Measurements from ENCODE around the gene SLC34A1. TPM values are rescaled to one million over a fixed set of nuclear protein-coding genes. Genes with fewer than 3 reads are reported as not detected.
"Not testable (repeated sequence)": the region's sequence is repeated elsewhere in the genome, so short reads cannot be mapped to it uniquely, and the experiment has no call there.

The SLC34A1 gene
- total RNA-seq, 4 donors from 2014 or later, result not detected

DNA sequence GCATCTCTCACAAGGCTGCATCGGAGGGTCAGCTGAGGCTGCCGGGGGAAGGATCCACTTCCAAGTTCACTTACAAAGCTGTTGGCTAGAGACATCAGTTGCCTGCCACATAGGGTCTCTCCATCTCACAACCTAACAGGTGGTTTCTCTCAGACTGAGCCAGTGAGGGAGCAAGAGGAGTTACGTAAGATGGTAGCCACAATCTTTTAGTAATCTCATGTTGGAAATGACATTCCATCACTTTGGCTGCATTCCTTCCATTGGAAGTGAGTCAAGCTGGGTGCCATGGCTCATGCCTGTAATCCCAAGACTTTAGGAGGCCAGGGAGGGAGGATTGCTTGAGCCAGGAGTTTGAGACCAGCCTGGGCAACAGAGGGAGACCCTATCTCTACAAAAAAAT lies 34.8 kb downstream of the SLC34A1 start:
- H3K27ac ChIP-seq (replicated peaks in 1 of 4), result no peak overlapping the region
- H3K4me1 ChIP-seq, result peaks cover 0 to 11% (median 5%) of the 10 kb centered on the region in 4 donors
- 69% methylated on average over 1 of the region's 3 CpGs for WGBS
- H3K36me3 ChIP-seq, result no peaks in the 10 kb centered on the region
- TF ChIP-seq, protein P1, sequence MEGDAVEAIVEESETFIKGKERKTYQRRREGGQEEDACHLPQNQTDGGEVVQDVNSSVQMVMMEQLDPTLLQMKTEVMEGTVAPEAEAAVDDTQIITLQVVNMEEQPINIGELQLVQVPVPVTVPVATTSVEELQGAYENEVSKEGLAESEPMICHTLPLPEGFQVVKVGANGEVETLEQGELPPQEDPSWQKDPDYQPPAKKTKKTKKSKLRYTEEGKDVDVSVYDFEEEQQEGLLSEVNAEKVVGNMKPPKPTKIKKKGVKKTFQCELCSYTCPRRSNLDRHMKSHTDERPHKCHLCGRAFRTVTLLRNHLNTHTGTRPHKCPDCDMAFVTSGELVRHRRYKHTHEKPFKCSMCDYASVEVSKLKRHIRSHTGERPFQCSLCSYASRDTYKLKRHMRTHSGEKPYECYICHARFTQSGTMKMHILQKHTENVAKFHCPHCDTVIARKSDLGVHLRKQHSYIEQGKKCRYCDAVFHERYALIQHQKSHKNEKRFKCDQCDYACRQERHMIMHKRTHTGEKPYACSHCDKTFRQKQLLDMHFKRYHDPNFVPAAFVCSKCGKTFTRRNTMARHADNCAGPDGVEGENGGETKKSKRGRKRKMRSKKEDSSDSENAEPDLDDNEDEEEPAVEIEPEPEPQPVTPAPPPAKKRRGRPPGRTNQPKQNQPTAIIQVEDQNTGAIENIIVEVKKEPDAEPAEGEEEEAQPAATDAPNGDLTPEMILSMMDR (IDR thresholded peaks at IDR 0.05), result no peak
- TF ChIP-seq POLR2A (IDR thresholded peaks at IDR 0.05; ENCODE audit: low read depth) (no peak), POLR2AphosphoS5 (IDR thresholded peaks at IDR 0.05) (no peak)
- H3K9me3 ChIP-seq, result no peaks in the 10 kb centered on the region
- H3K4me3 ChIP-seq, result no peak overlapping the region
- DNase-seq (ENCODE audit: extremely low spot score), result no peak
- intact Hi-C loops (cut with DNase I), result no loop called here
- H3K27me3 ChIP-seq, result no peaks in the 10 kb centered on the region

DNA sequence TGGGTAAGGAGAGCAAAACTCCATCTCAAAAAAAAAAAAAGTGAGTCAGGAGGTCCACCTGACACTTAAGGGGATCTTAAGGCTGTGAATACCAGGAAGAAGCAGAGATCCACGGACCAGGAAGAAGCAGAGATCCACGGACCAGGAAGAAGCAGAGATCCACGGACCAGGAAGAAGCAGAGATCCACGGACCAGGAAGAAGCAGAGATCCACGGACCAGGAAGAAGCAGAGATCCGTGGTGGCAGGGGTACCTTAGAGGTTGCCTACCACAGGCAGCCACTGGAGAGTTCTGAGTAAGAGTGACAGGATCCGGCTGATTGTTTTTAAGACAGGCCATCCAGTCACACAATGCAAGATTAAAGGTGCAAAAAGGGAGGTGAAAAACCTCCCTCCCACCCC lies 36.2 kb downstream of the SLC34A1 start:
- 88% methylated on average over 7 of the region's 7 CpGs for WGBS
- H3K27ac ChIP-seq (replicated peaks in 1 of 4); H3K9me3 ChIP-seq; H3K27me3 ChIP-seq; H3K4me3 ChIP-seq; H3K36me3 ChIP-seq; intact Hi-C loops (cut with DNase I); DNase-seq (ENCODE audit: extremely low spot score): not testable (repeated sequence)
- peaks cover 2 to 15% (median 9%) of the 10 kb centered on the region in 4 donors for H3K4me1 ChIP-seq

DNA sequence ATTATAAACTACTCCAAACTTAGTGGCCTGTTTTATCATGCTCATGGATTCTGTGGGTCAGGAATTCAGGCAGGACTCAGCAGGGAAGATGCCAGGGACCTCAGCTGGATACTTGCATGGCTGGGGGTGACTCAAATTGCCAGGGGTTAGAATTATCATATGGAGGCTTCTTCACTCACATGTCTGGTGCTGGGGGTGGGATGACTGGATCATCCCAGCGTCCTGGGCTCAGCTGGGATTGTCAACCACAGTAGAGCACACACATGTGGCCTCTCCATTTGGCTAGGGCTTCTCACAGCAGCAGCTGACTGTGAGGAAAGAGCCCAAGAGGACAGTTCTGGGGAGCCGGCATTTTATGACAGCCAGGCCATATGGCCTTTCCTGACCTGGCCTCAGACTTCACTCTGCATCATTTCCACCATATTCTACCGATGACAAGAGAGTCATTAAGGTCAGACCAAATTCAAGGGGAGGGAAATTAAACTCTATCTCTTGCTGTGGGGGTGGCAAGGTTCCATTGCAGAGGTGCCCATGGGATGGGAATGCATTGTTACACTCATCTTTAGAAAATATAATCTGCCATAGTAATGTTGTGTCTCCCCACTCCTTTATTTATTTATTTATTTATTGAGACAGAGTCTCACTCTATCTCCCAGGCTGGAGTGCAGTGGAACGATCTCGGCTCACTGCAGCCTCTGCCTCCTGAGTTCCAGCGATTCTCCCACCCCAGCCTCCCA lies 37.0 kb downstream of the SLC34A1 start:
- no peaks in the 10 kb centered on the region for H3K36me3 ChIP-seq
- intact Hi-C loops (cut with DNase I), result no loop called here
- no peaks in the 10 kb centered on the region for H3K27me3 ChIP-seq
- no peaks in the 10 kb centered on the region for H3K9me3 ChIP-seq
- H3K4me1 ChIP-seq, result peaks cover 5 to 16% (median 11%) of the 10 kb centered on the region in 4 donors
- DNase-seq (ENCODE audit: extremely low spot score), result no peak
- no peak overlapping the region for H3K27ac ChIP-seq (replicated peaks in 1 of 4)
- WGBS, result 78% methylated on average over 6 of the region's 6 CpGs
- H3K4me3 ChIP-seq, result no peak overlapping the region
- TF ChIP-seq, protein P1 (IDR thresholded peaks at IDR 0.05), result no peak
- TF ChIP-seq POLR2A (IDR thresholded peaks at IDR 0.05; ENCODE audit: low read depth) (no peak), POLR2AphosphoS5 (IDR thresholded peaks at IDR 0.05) (no peak), EP300 (IDR thresholded peaks at IDR 0.05) (no peak)

DNA sequence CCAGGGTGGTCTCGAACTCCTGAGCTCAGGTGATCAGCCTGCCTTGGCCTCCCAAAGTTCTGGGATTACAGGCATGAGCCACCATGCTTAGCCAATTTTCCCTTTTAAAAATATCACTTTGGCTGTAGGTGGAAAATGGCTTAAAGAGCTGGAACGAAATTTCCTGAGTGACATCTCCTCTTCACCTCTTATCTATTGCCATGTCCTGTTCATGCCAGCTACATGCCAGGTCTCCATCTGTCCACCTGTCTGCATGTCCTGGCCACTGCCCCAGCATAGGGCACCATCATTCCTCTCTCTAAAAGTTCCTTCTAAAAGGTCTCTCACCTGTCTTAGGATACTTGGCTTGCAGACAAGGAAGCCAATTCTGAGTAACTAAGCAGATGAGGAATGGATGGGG lies 39.4 kb downstream of the SLC34A1 start:
- TF ChIP-seq, protein P1 (IDR thresholded peaks at IDR 0.05), result no peak
- TF ChIP-seq POLR2A (IDR thresholded peaks at IDR 0.05; ENCODE audit: low read depth), result no peak
- no peak for TF ChIP-seq POLR2AphosphoS5 (IDR thresholded peaks at IDR 0.05)
- TF ChIP-seq EP300 (IDR thresholded peaks at IDR 0.05), result no peak
- Histone ChIP-seq H3K27ac (replicated peaks in 1 of 4) (no peak overlapping the region), H3K4me3 (no peak overlapping the region), H3K4me1 (peaks cover 19 to 26% (median 25%) of the 10 kb centered on the region in 4 donors), H3K9me3 (no peaks in the 10 kb centered on the region), H3K36me3 (no peaks in the 10 kb centered on the region), H3K27me3 (no peaks in the 10 kb centered on the region)
- intact Hi-C loops (cut with DNase I), result no loop called here
- 90% methylated on average over 2 of the region's 2 CpGs for WGBS
- no peak for DNase-seq (ENCODE audit: extremely low spot score)

DNA sequence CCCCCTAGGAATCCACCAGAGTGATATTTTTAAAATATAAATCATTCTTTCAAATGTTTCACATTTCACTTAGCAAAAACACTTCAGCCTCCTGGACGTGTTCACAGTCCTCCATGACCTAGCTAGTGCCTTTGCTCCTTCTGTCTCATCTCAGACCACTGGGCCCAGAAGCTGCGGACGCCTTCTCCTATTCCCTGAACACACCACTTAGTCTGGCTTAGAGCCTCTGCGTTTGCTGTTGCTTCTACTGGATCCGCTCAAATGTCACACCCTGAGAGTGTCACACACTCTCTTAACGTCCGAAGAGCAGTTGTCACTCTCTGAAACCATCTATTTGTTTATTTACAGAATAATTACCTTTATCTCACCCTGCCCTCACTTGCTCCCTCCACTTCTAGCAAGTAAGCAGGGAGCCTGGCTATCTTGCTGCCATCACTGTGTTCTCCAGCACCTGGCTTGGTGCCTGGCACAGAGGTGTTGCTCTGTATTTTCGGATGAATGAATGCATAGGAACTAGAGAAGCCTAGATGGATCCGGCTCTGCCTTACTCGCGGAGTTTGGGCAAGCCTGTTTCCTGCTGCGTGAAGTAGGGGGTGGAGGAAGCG lies 41.1 kb downstream of the SLC34A1 start:
- DNase-seq (ENCODE audit: extremely low spot score), result no peak
- Histone ChIP-seq H3K27ac (replicated peaks in 1 of 4) (peak overlapping the region; percentile 89), H3K4me3 (peak overlapping the region; percentile 52 to 74 (median 61)), H3K27me3 (no peaks in the 10 kb centered on the region), H3K9me3 (no peaks in the 10 kb centered on the region), H3K36me3 (peaks cover 0 to 8% (median 3%) of the 10 kb centered on the region in 4 donors), H3K4me1 (peaks cover 25 to 42% (median 40%) of the 10 kb centered on the region in 4 donors)
- no peak for TF ChIP-seq EP300 (IDR thresholded peaks at IDR 0.05)
- TF ChIP-seq, protein P1 (IDR thresholded peaks at IDR 0.05), result no peak
- no peak for TF ChIP-seq POLR2A (IDR thresholded peaks at IDR 0.05; ENCODE audit: low read depth)
- TF ChIP-seq POLR2AphosphoS5 (IDR thresholded peaks at IDR 0.05), result no peak
- WGBS, result 48% methylated on average over 12 of the region's 13 CpGs
- intact Hi-C loops (cut with DNase I), result no loop called here

Data from esophagus muscularis mucosa (tissue), 4 donors.